ENCODE results near the gene MAD1L1. TPM values are rescaled to one million over a fixed set of nuclear protein-coding genes. Genes with fewer than 3 reads are reported as not detected.

MAD1L1 gene
- total and polyA plus RNA-seq, 2 of the 13 experiments (the other 11 are each of a cell fraction or from before 2014, with no cell fraction given), result 17.4 to 64.7 TPM

DNA sequence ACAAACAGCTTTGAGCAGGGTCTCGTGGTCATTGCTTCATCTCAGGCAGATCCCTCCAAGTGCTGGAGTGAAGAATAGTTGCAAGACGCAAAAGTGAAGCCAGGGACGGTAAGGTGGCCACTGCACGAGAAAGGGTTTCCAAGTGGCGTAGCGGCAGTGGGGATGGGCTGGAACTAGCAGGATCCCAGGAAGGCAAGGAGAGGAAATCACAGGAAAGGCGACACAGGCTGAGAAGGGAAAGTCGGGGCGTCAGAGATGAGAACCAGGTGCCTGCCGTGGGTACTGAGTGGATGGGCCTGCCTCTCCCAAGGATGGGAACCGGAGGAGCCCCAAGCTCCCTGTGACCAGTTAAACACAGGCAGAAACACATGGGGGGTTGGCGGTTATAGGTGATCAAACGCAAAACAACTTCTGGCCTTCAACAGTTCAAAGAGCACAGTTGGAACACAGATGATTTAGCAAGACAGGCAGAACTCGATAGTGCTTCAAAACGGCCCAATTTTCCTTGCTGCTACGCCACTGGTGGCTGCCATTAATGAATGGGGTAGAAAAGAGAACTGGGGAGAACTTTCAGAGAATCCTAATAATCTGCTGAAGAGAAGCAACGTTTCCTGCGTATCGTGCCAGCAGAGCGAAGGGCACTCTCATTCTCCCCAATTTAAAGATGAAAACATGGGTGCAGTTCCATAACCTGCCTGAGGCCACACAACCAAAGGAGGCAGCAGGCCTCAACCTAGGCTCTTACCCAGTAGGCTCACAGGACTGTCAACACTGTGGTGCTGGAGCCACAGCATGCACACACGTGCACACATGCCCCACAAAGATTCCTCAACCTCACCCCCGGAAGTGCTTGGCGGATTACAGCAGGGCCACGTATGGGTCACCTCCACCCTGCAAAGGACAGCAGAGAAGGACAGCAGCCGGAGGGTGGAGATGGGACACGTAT is 61.9 kb downstream of the MAD1L1 start (continued):
- TF ChIP-seq, protein P1, sequence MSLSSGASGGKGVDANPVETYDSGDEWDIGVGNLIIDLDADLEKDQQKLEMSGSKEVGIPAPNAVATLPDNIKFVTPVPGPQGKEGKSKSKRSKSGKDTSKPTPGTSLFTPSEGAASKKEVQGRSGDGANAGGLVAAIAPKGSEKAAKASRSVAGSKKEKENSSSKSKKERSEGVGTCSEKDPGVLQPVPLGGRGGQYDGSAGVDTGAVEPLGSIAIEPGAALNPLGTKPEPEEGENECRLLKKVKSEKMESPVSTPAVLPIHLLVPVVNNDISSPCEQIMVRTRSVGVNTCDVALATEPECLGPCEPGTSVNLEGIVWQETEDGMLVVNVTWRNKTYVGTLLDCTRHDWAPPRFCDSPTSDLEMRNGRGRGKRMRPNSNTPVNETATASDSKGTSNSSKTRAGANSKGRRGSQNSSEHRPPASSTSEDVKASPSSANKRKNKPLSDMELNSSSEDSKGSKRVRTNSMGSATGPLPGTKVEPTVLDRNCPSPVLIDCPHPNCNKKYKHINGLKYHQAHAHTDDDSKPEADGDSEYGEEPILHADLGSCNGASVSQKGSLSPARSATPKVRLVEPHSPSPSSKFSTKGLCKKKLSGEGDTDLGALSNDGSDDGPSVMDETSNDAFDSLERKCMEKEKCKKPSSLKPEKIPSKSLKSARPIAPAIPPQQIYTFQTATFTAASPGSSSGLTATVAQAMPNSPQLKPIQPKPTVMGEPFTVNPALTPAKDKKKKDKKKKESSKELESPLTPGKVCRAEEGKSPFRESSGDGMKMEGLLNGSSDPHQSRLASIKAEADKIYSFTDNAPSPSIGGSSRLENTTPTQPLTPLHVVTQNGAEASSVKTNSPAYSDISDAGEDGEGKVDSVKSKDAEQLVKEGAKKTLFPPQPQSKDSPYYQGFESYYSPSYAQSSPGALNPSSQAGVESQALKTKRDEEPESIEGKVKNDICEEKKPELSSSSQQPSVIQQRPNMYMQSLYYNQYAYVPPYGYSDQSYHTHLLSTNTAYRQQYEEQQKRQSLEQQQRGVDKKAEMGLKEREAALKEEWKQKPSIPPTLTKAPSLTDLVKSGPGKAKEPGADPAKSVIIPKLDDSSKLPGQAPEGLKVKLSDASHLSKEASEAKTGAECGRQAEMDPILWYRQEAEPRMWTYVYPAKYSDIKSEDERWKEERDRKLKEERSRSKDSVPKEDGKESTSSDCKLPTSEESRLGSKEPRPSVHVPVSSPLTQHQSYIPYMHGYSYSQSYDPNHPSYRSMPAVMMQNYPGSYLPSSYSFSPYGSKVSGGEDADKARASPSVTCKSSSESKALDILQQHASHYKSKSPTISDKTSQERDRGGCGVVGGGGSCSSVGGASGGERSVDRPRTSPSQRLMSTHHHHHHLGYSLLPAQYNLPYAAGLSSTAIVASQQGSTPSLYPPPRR (CRISPR knock-in tag; IDR thresholded peaks at IDR 0.05; ENCODE audit: borderline replicate concordance), result 0 out of 2 replicates have a peak, but pooled peaks have one; percentile 55
- no peak for TF ChIP-seq KAT2B (IDR thresholded peaks at IDR 0.05; ENCODE audit: borderline replicate concordance, low read depth, low read length)
- TF ChIP-seq FOXP1 (IDR thresholded peaks at IDR 0.05), result no peak
- TF ChIP-seq FOXP1 (CRISPR knock-in tag; IDR thresholded peaks at IDR 0.05), result peak; percentile 26; the same call in 1 of the 2 replicates
- TF ChIP-seq ZMYM4 (CRISPR knock-in tag; IDR thresholded peaks at IDR 0.05), result peak; percentile 47; the same call in 1 of the 2 replicates
- TF ChIP-seq, protein P2, sequence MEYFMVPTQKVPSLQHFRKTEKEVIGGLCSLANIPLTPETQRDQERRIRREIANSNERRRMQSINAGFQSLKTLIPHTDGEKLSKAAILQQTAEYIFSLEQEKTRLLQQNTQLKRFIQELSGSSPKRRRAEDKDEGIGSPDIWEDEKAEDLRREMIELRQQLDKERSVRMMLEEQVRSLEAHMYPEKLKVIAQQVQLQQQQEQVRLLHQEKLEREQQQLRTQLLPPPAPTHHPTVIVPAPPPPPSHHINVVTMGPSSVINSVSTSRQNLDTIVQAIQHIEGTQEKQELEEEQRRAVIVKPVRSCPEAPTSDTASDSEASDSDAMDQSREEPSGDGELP (IDR thresholded peaks at IDR 0.05; ENCODE audit: borderline replicate concordance, low read depth), result peak; percentile 38; the same call in 1 of the 2 replicates
- 0 out of 2 replicates have a peak, but pooled peaks have one; percentile 36 for TF ChIP-seq ZNF605 (CRISPR knock-in tag; IDR thresholded peaks at IDR 0.05)
- TF ChIP-seq RAD51 (IDR thresholded peaks at IDR 0.05; ENCODE audit: borderline replicate concordance), result no peak
- TF ChIP-seq, protein P3, sequence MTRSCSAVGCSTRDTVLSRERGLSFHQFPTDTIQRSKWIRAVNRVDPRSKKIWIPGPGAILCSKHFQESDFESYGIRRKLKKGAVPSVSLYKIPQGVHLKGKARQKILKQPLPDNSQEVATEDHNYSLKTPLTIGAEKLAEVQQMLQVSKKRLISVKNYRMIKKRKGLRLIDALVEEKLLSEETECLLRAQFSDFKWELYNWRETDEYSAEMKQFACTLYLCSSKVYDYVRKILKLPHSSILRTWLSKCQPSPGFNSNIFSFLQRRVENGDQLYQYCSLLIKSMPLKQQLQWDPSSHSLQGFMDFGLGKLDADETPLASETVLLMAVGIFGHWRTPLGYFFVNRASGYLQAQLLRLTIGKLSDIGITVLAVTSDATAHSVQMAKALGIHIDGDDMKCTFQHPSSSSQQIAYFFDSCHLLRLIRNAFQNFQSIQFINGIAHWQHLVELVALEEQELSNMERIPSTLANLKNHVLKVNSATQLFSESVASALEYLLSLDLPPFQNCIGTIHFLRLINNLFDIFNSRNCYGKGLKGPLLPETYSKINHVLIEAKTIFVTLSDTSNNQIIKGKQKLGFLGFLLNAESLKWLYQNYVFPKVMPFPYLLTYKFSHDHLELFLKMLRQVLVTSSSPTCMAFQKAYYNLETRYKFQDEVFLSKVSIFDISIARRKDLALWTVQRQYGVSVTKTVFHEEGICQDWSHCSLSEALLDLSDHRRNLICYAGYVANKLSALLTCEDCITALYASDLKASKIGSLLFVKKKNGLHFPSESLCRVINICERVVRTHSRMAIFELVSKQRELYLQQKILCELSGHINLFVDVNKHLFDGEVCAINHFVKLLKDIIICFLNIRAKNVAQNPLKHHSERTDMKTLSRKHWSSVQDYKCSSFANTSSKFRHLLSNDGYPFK (CRISPR knock-in tag; IDR thresholded peaks at IDR 0.05; ENCODE audit: borderline replicate concordance), result 0 out of 2 replicates have a peak, but pooled peaks have one; percentile 11
- TF ChIP-seq ZFY (CRISPR knock-in tag; IDR thresholded peaks at IDR 0.05), result peak; percentile 59
- TF ChIP-seq, protein P4, sequence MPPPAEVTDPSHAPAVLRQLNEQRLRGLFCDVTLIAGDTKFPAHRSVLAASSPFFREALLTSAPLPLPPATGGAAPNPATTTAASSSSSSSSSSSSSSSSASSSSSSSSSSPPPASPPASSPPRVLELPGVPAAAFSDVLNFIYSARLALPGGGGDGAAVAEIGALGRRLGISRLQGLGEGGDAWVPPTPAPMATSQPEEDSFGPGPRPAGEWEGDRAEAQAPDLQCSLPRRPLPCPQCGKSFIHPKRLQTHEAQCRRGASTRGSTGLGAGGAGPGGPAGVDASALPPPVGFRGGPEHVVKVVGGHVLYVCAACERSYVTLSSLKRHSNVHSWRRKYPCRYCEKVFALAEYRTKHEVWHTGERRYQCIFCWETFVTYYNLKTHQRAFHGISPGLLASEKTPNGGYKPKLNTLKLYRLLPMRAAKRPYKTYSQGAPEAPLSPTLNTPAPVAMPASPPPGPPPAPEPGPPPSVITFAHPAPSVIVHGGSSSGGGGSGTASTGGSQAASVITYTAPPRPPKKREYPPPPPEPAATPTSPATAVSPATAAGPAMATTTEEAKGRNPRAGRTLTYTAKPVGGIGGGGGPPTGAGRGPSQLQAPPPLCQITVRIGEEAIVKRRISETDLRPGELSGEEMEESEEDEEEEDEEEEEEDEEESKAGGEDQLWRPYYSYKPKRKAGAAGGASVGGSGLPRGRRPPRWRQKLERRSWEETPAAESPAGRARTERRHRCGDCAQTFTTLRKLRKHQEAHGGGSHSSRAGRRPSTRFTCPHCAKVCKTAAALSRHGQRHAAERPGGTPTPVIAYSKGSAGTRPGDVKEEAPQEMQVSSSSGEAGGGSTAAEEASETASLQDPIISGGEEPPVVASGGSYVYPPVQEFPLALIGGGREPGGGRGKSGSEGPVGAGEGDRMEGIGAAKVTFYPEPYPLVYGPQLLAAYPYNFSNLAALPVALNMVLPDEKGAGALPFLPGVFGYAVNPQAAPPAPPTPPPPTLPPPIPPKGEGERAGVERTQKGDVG (CRISPR knock-in tag; IDR thresholded peaks at IDR 0.05; ENCODE audit: borderline replicate concordance), result peak; percentile 96; the same call in 1 of the 2 replicates

All from HepG2 (cell line).